HEK293 (cell line): ENCODE results near the gene ZFR.

Source experiments
- CTCF ChIA-PET: fragments of 350-600 bp; formaldehyde crosslinking; extraction: SDS; loops from one replicate; lab custom pipeline; 2021; ENCODE audit warnings: antibody characterized with exemption; lab: Yijun Ruan, JAX
- POLR2A ChIA-PET: fragments of 300-600 bp; formaldehyde crosslinking; extraction: SDS; loops from one replicate; lab custom pipeline; 2020; ENCODE audit warnings: antibody characterized with exemption, inconsistent platforms; lab: Yijun Ruan, JAX
- H3K27ac ChIP-seq: fragments of 200-500 bp; sonication (Bioruptor generic); 2 replicates; pipeline ENCODE4 v1.5.1; 2014; ENCODE audit warnings: low read depth, low read length, control low read depth, inconsistent platforms; ENCODE audit errors: extremely low read depth
- H3K36me3 ChIP-seq, 2 experiments: fragments of 200-500 bp in 1 of 2; sonication (Bioruptor generic) in 1 of 2; 1 replicate in 1 of 2; 2 replicates in 1 of 2; pipeline ENCODE4 v1.5.1; 2014 to 2017; ENCODE audit warnings: inconsistent platforms in 2 of 2, low read length in 2 of 2; ENCODE audit not compliant: control insufficient read depth in 2 of 2, insufficient read depth in 1 of 2
- H3K4me1 ChIP-seq: fragments of 200-500 bp; sonication (Bioruptor generic); 2 replicates; pipeline ENCODE4 v1.5.1; 2014; ENCODE audit warnings: mild to moderate bottlenecking, low read length, inconsistent platforms; ENCODE audit not compliant: control insufficient read depth, insufficient read depth
- H3K4me3 ChIP-seq: 2 replicates; pipeline ENCODE4 v1.5.1; 2011; ENCODE audit warnings: low read depth, mild to moderate bottlenecking, control low read depth, low read length, moderate library complexity
- H3K9me3 ChIP-seq: fragments of 200-500 bp; sonication (Bioruptor generic); 2 replicates; pipeline ENCODE4 v1.5.1; 2014; ENCODE audit warnings: low read depth, low read length, inconsistent platforms; ENCODE audit not compliant: control insufficient read depth, insufficient read depth
- FEZF1 ChIP-seq: fragments of 450-650 bp; formaldehyde crosslinking; IDR thresholded peaks from 2 replicates; pipeline ENCODE4 v1.5.1; 2016; ENCODE audit warnings: missing biosample characterization, missing genetic modification characterization
- GFI1B ChIP-seq: fragments of 450-650 bp; formaldehyde crosslinking; IDR thresholded peaks from 2 replicates; pipeline ENCODE4 v1.5.1; 2016; ENCODE audit warnings: missing biosample characterization, missing genetic modification characterization
- IKZF3 ChIP-seq: fragments of 450-650 bp; IDR thresholded peaks from 2 replicates; pipeline ENCODE4 v1.5.0; 2018; ENCODE audit warnings: missing biosample characterization, mild to moderate bottlenecking, missing genetic modification characterization, moderate library complexity
- MZF1 ChIP-seq: fragments of 450-650 bp; formaldehyde crosslinking; IDR thresholded peaks from 2 replicates; pipeline ENCODE4 v1.5.1; 2017; ENCODE audit warnings: missing biosample characterization, missing genetic modification characterization, borderline replicate concordance
- OSR2 ChIP-seq: fragments of 450-650 bp; formaldehyde crosslinking; IDR thresholded peaks from 2 replicates; pipeline ENCODE4 v1.5.1; 2016; ENCODE audit warnings: missing biosample characterization, missing genetic modification characterization
- PRDM1 ChIP-seq: fragments of 450-650 bp; formaldehyde crosslinking; IDR thresholded peaks from 2 replicates; pipeline ENCODE4; 2016; ENCODE audit warnings: missing biosample characterization, missing genetic modification characterization
- SCRT2 ChIP-seq: fragments of 450-650 bp; formaldehyde crosslinking; IDR thresholded peaks from 2 replicates; pipeline ENCODE4 v1.5.1; 2016; ENCODE audit warnings: missing biosample characterization, missing genetic modification characterization
- TSHZ1 ChIP-seq: fragments of 450-650 bp; formaldehyde crosslinking; IDR thresholded peaks from 2 replicates; pipeline ENCODE4 v1.5.1; 2016; ENCODE audit warnings: missing biosample characterization, missing genetic modification characterization, borderline replicate concordance
- ZFP3 ChIP-seq: fragments of 450-650 bp; formaldehyde crosslinking; IDR thresholded peaks from 2 replicates; pipeline ENCODE4 v1.5.1; 2016; ENCODE audit warnings: low read depth, missing biosample characterization, missing genetic modification characterization
- ZNF146 ChIP-seq: fragments of 450-650 bp; formaldehyde crosslinking; IDR thresholded peaks from 2 replicates; pipeline ENCODE4 v1.5.1; 2016; ENCODE audit warnings: missing biosample characterization, missing genetic modification characterization
- ZNF157 ChIP-seq: fragments of 450-650 bp; formaldehyde crosslinking; IDR thresholded peaks from 2 replicates; pipeline ENCODE4 v1.5.1; 2016; ENCODE audit warnings: missing biosample characterization, missing genetic modification characterization
- ZNF221 ChIP-seq: fragments of 450-650 bp; formaldehyde crosslinking; IDR thresholded peaks from 2 replicates; pipeline ENCODE4 v1.5.1; 2017; ENCODE audit warnings: missing biosample characterization, missing genetic modification characterization, borderline replicate concordance
- ZNF223 ChIP-seq: fragments of 450-650 bp; formaldehyde crosslinking; IDR thresholded peaks from 2 replicates; pipeline ENCODE4 v1.5.1; 2016; ENCODE audit warnings: missing biosample characterization, missing genetic modification characterization
- ZNF510 ChIP-seq: fragments of 450-650 bp; formaldehyde crosslinking; IDR thresholded peaks from 2 replicates; pipeline ENCODE4 v1.5.1; 2018; ENCODE audit warnings: mild to moderate bottlenecking, missing genetic modification characterization, missing biosample characterization; ENCODE audit not compliant: insufficient replicate concordance
- ZNF549 ChIP-seq: fragments of 450-650 bp; IDR thresholded peaks from 2 replicates; pipeline ENCODE4 v1.5.1; 2018; ENCODE audit warnings: missing biosample characterization, missing genetic modification characterization, mild to moderate bottlenecking, inconsistent platforms, moderate library complexity
- ZNF600 ChIP-seq: fragments of 450-650 bp; formaldehyde crosslinking; IDR thresholded peaks from 2 replicates; pipeline ENCODE4 v1.5.1; 2016; ENCODE audit warnings: missing biosample characterization, missing genetic modification characterization
- TF ChIP-seq, protein P1 (sequence below): fragments of 450-650 bp; formaldehyde crosslinking; IDR thresholded peaks from 2 replicates; pipeline ENCODE4 v1.5.1; 2017; ENCODE audit warnings: missing biosample characterization, missing genetic modification characterization

ZFR gene

GRCh38 chr5:32436553-32437242 is 7.8 kb downstream of the ZFR start:
- H3K4me3 ChIP-seq = no peak overlapping the region
- no peaks in the 10 kb centered on the region for H3K9me3 ChIP-seq
- H3K27ac ChIP-seq = no peak overlapping the region
- TF ChIP-seq ZNF146 = peak; percentile 89
- no peak for TF ChIP-seq ZNF600 (tag by site-specific recombination)
- TF ChIP-seq TSHZ1 (tag by site-specific recombination) = no peak
- TF ChIP-seq, protein P1, sequence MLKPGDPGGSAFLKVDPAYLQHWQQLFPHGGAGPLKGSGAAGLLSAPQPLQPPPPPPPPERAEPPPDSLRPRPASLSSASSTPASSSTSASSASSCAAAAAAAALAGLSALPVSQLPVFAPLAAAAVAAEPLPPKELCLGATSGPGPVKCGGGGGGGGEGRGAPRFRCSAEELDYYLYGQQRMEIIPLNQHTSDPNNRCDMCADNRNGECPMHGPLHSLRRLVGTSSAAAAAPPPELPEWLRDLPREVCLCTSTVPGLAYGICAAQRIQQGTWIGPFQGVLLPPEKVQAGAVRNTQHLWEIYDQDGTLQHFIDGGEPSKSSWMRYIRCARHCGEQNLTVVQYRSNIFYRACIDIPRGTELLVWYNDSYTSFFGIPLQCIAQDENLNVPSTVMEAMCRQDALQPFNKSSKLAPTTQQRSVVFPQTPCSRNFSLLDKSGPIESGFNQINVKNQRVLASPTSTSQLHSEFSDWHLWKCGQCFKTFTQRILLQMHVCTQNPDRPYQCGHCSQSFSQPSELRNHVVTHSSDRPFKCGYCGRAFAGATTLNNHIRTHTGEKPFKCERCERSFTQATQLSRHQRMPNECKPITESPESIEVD (tag by site-specific recombination) = peak; percentile 58; the same call in 1 of the 2 replicates
- TF ChIP-seq FEZF1 (tag by site-specific recombination) = no peak
- 0 out of 2 replicates have a peak, but pooled peaks have one; percentile 25 for TF ChIP-seq PRDM1 (tag by site-specific recombination)
- 0 out of 2 replicates have a peak, but pooled peaks have one; percentile 57 for TF ChIP-seq SCRT2 (tag by site-specific recombination)
- ChIA-PET POLR2A (interaction anchor here (0.6 kb wide), 1 partner anchor 880 kb away, joined by 3 read pairs; no protein-coding TSS in a partner anchor), CTCF (interaction anchor here (0.6 kb wide), 1 partner anchor 13 kb away, joined by 3 read pairs; no protein-coding TSS in a partner anchor)
- peaks cover 25% of the 10 kb centered on the region for H3K4me1 ChIP-seq
- H3K36me3 ChIP-seq = peaks cover 13 to 21% of the 10 kb centered on the region in 2 experiments

DNA sequence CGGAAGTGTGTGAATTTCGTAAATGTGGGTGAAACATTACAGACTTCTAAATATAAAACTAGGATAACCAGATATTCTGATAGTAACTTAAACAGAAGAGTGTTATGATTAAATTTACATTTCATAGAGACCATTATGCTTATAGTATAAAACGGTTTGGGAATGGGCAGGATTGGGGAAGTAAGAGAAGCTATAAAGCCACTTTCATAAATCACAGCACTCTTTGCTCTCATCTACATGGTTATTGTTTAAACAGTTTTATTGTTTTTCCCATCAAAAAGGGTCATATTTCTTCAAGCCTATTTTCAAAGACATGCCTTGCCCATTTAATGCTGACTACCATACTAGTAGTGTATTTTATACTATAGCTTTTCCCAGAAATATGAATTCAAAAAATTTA is 9.2 kb downstream of the ZFR start:
- ChIA-PET POLR2A (interaction anchor here (0.7 kb wide), 2 partner anchors 9 to 34 kb away, joined by 3 read pairs; partner anchors contain the start of gene ZFR), CTCF (interaction anchor here (0.6 to 0.7 kb wide), 2 partner anchors 54 to 155 kb away, joined by 3 read pairs; no protein-coding TSS in a partner anchor)
- TF ChIP-seq ZNF549 (tag by site-specific recombination) = no peak
- TF ChIP-seq OSR2 (tag by site-specific recombination) = 0 out of 2 replicates have a peak, but pooled peaks have one; percentile 25
- no peak for TF ChIP-seq ZNF157
- TF ChIP-seq MZF1 (tag by site-specific recombination) = peak; percentile 17; the same call in 1 of the 2 replicates
- TF ChIP-seq IKZF3 (tag by site-specific recombination) = peak; percentile 19; the same call in 1 of the 2 replicates
- TF ChIP-seq ZFP3 (tag by site-specific recombination) = no peak
- TF ChIP-seq ZNF223 = no peak
- TF ChIP-seq, protein P1 (tag by site-specific recombination) = peak; percentile 82
- no peak for TF ChIP-seq SCRT2 (tag by site-specific recombination)
- no peak for TF ChIP-seq ZNF221 (tag by site-specific recombination)
- 0 out of 2 replicates have a peak, but pooled peaks have one; percentile 22 for TF ChIP-seq GFI1B (tag by site-specific recombination)
- TF ChIP-seq ZNF510 (tag by site-specific recombination) = no peak
- Histone ChIP-seq H3K36me3 (peaks cover 12 to 14% of the 10 kb centered on the region in 2 experiments), H3K4me1 (peaks cover 27% of the 10 kb centered on the region), H3K27ac (no peak overlapping the region), H3K4me3 (no peak overlapping the region), H3K9me3 (no peaks in the 10 kb centered on the region)
